ENCODE results near the gene ERICH6B.

GRCh38 chr13:45503658-45504057 lies 111.9 kb downstream of the ERICH6B start:
- TF ChIP-seq CTCF (IDR thresholded peaks at IDR 0.05) (no peak), POLR2AphosphoS5 (IDR thresholded peaks at IDR 0.05) (no peak), POLR2A (IDR thresholded peaks at IDR 0.05; ENCODE audit: low read depth) (no peak), EP300 (IDR thresholded peaks at IDR 0.05) (no peak)

Measured in esophagus muscularis mucosa (tissue), 4 donors.